NCI-H2107 treated with DMSO at 0.1 percent for 48 hours (cell line): Measurements from ENCODE around the gene AHI1.

Experiments
- DNase-seq: peaks from one replicate; lab custom pipeline; 2025; ENCODE audit not compliant: unreplicated experiment; lab: John Stamatoyannopoulos, UW

The AHI1 gene

DNA sequence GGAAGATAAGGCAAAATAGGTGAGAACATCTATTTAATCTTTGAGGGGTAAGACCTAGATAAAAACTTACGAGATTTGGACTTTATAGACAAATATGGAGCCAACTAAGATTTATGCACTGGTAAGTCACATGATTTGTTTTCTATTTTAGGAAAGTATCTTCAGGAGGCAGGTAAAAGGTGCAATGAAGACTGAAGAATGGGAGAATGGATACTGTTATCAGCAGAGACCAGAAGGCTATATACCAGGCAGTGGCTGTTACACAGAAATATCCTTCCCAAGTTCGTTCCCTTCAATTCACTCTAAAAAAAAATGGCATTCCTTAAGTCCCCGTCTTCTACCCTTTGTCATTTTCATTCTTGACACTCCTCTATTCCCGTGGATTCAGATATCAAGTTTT is 192.7 kb downstream of the AHI1 start:
- DNase-seq, result no peak

DNA sequence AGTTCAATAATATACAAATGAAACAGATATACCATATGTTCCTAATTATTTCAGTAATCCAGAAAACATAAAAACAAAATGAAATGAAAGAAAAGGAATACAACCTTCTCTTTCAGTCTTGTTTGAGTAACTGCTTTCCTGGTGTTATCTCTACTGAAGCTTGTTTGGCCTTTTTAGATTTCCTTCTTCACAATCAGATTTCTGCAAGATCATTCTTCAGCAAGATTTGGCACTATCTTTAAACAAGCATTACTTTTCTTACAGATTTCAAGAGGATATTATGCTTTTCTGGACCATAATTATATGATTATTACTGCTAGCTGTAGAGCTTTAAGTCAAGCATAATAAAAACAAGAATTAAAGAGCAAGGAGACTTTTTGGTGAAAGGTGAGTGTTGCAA is 196.2 kb downstream of the AHI1 start:
- DNase-seq, result no peak

DNA sequence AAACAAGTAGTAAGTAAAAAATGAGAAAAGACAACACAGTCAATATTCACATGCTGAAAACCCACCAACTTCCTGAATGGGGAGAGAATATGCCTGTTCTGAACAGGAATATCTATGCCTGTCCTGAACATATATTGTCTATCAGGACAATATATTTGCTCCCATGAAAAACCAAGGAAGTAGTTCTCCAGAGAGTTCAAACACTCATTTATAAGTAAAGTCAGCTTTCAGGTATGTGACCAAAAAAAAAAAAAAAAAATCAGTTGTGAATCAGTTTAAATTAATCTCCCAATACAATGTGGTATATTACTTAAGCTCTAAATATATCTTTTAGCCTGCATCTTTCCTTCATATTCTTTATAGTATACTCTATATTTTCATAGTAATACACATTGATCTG is 197.0 kb downstream of the AHI1 start:
- DNase-seq, result no peak

DNA sequence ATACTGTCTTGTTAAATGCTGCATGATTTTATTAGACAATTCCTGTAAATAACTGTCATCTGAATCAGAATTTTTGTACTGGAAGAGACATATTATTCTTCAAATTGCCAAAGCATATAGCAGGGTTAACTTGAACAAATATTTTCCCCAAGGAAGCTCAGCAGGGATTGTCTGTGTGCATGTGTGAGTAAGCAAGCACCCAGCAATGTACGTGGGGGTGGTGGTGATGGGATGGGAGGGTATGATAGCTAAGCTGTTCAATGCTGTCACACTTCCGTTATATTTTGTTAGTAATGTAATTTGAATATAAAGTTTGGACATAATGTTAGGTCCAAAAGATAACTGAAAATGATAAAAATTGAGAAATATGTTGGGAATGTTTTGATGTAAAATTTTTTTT is 198.3 kb downstream of the AHI1 start:
- DNase-seq, result no peak

DNA sequence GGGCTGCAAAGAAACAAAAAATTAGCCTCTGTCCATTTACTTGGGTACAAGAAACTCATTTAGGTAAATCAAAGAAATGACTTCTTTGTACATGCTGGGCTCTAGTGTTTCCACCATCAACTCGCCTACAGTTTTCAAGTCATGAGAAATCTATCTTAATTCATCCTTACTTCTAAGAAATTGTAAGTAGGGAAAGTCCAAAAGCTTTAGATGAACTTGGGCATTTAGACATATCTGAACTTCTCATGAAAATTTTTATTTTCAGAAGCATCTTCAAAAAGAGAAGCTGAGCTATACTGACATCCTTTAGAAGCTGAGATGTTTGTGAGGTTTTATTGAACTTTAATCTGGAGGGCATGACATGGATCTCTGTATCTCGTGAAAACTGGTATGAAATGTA is 199.1 kb downstream of the AHI1 start:
- DNase-seq, result no peak

DNA sequence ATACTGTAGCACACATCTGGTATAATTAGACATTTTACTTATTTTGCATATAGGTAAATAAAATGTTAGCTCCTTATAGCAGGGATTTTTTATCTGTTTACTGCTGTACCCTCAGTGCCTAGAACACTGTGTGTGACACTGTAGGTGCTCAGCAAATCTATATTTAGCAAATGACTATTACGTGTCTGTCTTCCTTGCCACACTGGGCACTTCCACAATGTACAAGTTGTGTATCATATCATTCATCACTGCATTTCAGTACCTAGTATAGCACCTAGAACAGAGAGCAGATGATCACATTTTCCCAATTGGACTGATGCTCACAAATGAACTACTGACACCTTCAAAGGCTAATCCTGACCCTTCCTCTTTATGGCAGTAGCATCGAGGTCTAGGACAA is 200.8 kb downstream of the AHI1 start:
- no peak for DNase-seq

DNA sequence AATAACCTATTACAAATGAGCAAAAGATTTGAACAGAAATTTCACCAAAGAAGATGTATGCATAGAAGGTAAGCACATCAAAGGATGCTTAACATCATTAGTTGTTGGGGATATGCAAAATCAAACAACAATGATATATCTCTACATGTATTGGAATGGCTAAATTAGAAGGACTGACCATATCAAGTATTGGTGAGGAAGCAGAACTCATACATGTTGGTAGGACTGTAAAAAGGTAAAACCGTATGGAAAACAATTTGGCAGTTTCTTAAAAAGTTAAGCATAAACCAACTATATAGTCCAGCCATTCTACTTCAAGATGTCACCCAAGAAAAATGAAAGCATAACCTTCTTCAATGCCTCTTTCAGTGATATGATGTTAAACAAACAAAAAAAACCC is 202.5 kb downstream of the AHI1 start:
- DNase-seq, result no peak

DNA sequence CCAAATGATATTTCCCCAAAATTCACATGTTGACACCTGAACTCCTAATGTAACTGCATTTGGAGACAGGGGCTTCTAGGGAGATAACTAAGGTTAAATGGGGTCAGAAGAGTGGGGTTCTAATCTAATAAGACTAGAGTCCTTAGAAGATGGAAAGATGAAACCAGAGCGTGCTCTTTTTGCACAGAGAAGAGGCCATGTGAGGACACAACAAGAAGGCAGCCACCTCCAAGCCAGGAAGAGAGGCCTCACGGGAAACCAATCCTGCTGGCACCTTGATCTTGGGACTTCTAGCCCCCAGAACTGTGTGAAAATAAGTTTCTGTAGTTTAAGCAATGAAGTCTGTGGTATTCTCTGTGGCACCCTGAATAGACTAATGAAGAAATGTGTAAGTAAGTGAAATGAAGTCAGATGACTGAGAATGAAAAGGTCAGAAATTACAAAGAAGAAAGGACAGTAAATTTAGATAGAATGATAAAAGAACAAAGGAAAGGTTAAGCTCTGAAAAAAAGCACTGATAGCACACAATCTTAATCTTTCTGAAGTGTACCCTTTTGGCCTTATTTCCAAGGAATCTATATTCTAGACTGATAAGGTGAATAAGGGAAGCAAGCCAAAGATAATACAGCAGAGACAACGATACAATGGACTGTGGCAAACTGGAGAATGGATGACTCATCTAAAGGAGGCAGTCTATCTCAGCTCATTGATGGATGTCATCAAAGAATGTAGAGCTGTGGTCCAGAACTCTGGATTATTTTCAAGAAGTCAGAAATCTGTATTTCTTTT is 206.1 kb downstream of the AHI1 start:
- DNase-seq, result no peak

DNA sequence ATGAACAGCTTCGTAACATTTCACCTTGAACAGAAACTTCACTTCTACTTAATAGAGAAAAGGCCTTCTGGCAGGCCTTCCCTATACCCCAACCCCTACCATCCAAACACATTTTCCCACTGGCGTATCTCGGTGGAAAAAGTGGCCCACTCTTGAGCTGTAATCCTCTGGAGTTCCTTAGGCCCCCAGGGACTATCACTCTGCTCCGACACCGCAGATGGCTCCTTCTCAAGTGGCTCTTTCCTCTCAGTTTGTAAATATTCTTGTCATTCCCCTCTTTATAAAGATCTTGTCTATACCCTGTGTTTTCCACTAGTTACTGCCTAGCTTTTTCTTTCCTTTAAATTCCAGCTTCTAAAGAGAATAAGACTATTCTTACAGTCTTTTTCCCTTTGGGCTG is 207.7 kb downstream of the AHI1 start:
- peak; percentile 14 for DNase-seq

DNA sequence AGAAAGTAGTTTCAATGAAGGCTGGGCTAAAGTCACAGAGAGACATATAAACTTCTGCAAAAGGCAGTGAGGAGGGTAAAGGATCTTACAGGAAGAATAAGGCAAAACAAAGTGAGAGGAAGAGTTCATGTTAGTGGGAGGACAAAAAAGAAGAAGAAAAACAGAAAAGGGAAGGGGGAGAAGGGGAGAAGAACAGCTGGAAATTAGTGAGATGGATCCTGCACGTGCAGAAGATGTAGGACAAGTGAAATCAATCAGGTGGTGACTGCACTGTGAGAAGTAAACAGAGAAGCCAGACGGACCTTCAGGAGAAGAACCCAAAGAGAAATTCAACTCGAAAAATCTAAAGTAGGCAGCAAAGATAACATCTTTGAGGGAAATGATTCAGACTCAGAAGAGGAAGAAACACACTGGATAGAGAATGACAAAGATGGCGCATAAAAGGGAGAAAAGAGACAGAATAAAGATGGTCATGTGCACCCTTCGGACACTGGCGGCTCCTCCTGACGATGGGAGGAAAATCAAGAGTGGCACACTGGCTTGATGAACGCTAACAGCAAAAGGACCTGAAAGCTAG is 210.5 kb downstream of the AHI1 start:
- no peak for DNase-seq

DNA sequence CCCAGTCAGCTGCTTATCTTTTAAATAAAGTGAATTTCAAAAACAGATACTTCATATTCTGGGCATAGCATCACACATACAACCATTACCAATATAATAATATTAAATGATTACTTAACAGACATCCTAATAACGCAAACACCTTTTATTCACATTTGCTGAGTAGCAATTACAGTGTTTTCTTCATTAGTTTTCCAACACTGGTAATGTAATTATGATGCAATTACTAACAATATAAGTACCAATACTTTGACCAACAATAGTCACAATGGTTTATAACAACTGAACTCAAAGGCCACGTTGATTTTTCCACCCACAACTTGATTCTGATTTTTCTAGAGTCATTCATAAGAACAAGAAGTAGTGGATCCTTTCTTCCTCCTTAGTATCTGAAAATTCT is 212.4 kb downstream of the AHI1 start:
- no peak for DNase-seq

DNA sequence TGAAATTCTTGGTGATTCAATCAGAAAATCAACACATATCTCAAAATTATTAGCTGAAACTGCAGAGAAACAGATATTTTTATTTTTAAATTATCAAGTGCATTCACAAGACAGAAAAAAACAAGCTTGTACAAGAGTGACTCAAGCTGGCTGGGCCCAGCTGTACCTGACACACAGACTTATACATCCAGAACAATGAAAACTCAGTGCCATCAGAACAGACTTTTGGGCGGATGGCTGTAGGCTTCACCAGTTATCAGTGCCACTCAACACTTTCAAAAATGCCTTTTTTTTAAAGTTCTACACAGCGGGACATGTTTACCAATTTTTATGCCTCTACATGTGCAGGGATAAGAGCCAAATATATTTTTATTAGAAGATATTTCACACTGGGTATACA is 213.6 kb downstream of the AHI1 start:
- no peak for DNase-seq

DNA sequence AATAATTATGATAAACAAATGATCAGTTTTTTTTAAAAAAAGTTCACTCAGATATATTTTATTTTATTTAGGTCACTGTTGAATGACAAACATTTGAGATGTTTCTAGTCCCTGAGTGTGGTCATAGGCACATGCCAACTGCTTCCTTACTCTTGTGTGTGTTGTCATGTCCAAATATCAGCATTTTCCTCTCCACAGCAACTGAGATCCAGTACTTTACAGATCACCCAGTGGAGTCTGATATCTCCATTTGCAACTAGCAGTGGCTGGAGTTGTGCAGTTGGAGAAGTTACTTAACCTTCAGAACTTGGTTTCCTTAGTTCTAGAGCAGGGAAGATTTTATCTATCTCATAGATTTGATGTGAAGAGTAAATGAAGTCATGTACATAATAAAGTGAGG is 215.1 kb downstream of the AHI1 start:
- no peak for DNase-seq

DNA sequence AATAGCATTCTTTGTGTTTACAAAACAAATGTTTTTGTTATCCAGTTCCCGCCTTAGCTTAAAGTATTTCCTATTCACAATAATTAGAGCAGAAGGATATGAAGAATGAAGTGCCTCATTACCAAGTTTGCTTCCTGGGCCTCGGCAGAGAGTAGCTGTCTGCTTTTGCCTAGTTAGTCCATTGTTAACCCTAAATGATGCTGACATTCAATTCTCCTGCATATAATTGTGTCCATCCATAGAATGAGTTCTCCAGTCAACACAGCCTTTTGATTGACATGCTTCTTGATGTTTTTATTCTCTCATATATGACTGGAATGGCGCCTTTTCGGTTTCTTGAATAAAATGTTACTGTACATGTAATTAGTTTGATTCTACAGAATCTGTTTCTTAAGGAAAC is 215.6 kb downstream of the AHI1 start:
- no peak for DNase-seq

DNA sequence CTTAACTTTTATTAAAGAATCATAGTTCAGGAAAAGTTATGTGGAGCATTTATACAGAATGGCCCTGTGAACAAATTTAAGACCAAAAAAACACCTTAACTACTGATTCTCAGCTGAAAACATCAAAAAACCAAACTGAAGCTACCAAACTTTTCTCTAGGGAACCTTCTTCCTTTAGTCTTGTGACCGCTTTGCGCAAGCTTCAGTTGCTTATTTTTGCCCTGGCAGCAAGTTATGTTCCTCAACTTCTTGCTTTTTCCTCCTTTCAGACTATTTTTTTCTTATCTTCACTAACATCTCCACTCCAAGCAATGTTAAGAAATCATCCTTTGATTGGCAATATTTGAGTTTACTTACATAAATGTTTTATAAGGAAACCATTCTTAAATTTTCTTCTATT is 216.3 kb downstream of the AHI1 start:
- no peak for DNase-seq

DNA sequence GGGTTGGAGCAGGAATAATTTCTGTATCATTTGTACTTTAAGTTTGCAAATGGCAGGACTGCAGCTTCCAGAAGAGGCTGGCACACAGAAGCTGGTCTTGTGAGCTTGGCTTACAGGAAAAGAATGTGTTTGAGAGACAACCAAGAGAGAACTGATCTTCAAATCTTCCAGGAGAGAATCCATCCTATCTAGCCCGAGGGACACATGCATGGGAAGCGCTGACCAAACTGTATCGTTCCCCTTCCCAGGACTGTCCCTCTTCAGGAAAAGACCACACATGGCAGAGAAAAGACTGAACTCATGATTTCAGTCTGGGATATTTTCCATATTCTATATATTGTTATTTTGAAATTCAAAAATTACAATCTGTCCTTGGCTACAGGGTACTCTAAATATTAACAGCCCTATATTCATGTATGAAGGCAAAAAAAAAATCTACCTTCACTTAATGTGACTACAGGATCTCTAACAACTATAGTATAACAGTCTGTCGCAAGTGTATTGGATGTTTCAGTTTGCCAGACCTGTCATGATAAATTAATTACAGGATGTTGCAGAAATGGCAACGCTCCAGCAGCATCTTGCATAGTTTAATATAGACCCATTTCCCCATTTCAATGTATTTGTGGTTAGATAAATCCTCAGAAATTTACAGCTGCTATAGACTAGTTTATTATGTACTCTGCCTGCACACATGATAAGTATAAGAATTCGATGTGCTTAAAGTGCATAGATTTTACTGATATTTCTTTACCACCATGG is 217.0 kb downstream of the AHI1 start:
- no peak for DNase-seq

DNA sequence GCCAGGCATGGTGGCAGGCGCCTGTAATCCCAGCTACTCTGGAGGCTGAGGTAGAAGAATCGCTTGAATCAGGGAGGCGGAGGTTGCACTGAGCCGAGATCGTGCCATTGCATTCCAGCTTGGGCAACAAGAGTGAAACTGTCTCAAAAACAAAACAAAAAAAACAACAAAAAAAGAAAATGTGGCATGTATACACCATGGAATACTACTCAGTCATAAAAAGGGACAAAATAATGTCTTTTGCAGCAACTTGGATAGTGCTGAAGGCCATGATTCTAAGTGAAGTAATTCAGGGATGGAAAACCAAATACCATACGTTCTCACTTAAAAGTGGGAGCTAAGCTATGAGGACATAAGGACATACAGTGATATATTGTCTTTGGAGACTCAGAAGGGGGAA is 220.1 kb downstream of the AHI1 start:
- no peak for DNase-seq

DNA sequence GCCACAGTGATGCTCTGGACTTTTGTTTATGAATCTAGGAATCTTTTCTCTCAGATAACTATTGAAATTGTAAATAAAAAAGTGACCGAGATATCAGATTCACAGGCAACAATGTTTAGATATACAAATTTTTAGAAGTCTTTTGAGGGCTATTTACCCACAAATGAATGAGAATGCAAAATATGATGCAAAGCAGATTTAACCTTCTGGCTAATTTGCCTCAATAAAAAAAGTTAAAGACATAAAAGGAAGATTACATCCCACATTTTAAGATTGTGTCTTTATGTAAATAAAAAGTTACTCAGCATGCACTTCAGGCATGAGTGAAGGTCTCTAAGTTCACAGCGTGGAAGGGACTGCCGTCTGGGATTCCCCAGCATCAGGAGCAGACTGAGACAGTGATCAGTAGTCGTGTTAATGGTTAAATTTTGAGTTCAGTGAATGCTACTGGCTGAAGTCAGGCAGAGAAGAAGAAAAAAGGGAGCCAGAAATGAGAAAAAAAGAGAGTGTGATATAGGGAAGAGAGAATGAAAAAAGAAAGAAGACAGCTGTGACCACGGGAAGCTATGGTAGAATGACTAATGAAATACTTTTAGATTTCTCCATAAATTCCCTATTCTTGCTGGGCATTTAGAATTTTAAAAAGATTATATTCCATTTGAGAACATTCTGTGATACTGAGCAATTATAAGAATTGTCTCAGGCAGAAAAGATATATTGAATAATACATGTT is 222.8 kb downstream of the AHI1 start:
- no peak for DNase-seq

DNA sequence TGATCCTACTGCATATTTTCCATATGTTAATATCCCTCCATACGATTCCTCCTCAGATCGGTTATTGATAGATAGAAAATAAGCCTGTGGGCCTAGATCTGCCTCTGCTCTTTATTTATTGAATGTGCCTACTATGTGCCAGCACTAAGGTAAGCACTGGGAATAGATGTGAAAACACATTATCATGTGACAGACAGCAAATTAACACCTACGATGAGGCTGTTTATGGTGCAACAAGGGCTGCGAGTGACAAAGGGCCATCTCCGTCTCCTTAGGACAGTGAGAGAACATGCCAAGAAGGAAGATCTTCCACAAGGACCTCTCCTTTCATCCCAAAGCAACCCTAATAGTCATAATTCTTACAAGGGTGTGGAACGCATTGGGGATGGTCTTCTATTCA is 225.9 kb downstream of the AHI1 start:
- DNase-seq, result no peak

DNA sequence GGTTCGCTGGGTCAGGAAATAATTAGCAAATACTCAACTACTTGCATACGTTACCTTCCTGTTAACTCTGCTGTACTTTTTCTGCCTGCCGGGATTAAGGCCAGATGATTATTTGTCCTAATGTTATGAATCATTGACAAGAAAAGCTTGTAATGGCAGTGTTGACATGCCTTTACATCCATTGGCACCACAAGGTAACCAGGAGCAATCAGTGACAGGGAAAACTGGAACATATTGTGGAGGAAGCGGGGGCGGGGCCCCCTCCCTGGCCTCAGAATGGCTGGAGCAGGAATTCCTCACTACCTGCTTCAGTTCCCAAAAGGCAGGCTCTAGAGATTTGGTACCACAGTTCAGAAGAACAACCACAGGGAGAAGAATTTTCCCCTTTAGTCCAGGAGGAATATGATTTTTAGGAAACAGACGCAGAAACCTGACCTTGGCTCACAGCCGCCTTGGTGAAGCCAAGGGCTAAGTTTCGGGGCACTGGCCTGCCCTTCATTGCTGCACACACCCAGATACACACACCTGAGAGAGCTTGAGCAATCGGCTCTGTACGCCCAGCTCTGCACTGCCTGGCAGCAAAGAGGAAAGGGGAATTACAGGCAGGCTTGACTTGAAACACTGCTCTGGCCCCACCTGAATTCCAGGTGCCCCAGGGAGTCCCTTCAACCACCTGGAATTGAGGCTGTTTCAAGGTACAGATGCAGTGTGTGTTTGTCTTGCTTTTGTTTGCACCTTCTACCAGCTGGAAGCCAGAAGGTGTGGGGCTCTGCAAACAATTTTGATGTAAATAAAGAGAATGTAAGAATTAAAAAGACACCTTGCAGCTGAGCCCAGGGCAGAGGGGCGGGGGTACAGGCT is 226.6 kb downstream of the AHI1 start:
- DNase-seq, result peak; percentile 91

DNA sequence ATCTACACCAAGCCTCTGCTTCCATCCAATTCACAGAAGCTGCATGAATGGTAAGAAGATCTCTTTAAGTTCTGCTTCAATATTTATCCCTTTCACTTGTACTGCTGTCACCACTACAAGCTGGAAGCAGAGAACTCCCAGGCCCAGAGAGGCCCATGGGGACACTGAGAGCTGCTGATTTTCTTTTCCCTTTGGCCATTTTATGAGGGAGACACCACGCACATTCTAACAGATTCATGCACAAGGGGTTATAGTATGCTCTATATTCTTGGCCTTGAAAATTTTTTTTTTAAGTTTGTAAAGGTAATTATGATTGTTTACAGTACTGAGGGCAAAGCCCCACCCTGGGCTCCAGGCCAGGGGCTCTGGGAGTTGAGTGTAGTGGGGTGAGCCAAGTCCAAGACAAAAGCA is 228.1 kb downstream of the AHI1 start:
- no peak for DNase-seq
